Measurements from ENCODE around the gene MYO1A. TPM values are rescaled to one million over a fixed set of nuclear protein-coding genes. Genes with fewer than 3 reads are reported as not detected.
A peak's percentile ranks its signal among the peaks of the same experiment; 100 is the strongest.

Gene MYO1A
- total RNA-seq, 1 donor from 2014 or later, result 0.40 TPM

DNA sequence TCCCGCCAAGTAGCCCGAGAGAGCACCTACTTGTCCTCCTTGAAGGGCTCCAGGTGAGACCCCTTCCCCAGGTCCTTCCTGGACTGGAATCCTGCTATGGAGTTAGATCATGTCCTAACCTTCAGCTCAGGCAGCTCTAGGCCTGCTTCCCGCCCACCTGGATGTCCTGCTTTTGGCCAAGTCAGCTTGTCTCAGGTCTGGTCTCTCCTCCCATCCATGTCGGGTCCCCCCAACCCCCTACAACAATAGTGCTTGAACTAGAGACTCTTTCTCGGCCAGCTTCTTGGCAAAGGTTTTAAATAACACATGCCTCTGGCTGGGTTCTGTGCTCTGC is 42.6 kb upstream of the MYO1A start:
- DNase-seq (ENCODE audit: low read depth, low spot score), result no peak
- peak overlapping the region; percentile 91 for H3K4me3 Mint-ChIP-seq
- TF ChIP-seq, protein P1, sequence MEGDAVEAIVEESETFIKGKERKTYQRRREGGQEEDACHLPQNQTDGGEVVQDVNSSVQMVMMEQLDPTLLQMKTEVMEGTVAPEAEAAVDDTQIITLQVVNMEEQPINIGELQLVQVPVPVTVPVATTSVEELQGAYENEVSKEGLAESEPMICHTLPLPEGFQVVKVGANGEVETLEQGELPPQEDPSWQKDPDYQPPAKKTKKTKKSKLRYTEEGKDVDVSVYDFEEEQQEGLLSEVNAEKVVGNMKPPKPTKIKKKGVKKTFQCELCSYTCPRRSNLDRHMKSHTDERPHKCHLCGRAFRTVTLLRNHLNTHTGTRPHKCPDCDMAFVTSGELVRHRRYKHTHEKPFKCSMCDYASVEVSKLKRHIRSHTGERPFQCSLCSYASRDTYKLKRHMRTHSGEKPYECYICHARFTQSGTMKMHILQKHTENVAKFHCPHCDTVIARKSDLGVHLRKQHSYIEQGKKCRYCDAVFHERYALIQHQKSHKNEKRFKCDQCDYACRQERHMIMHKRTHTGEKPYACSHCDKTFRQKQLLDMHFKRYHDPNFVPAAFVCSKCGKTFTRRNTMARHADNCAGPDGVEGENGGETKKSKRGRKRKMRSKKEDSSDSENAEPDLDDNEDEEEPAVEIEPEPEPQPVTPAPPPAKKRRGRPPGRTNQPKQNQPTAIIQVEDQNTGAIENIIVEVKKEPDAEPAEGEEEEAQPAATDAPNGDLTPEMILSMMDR (conservative IDR thresholded peaks at IDR 0.05), result no peak
- peaks cover 66% of the 10 kb centered on the region for H3K4me1 Mint-ChIP-seq
- peaks cover 3% of the 10 kb centered on the region for H3K27me3 Mint-ChIP-seq (ENCODE audit: low read depth)
- H3K27ac Mint-ChIP-seq (ENCODE audit: unreplicated experiment), result peak overlapping the region; percentile 19
- H3K9me3 Mint-ChIP-seq, result no peaks in the 10 kb centered on the region
- peaks cover 8% of the 10 kb centered on the region for H3K36me3 Mint-ChIP-seq (ENCODE audit: low read depth)

DNA sequence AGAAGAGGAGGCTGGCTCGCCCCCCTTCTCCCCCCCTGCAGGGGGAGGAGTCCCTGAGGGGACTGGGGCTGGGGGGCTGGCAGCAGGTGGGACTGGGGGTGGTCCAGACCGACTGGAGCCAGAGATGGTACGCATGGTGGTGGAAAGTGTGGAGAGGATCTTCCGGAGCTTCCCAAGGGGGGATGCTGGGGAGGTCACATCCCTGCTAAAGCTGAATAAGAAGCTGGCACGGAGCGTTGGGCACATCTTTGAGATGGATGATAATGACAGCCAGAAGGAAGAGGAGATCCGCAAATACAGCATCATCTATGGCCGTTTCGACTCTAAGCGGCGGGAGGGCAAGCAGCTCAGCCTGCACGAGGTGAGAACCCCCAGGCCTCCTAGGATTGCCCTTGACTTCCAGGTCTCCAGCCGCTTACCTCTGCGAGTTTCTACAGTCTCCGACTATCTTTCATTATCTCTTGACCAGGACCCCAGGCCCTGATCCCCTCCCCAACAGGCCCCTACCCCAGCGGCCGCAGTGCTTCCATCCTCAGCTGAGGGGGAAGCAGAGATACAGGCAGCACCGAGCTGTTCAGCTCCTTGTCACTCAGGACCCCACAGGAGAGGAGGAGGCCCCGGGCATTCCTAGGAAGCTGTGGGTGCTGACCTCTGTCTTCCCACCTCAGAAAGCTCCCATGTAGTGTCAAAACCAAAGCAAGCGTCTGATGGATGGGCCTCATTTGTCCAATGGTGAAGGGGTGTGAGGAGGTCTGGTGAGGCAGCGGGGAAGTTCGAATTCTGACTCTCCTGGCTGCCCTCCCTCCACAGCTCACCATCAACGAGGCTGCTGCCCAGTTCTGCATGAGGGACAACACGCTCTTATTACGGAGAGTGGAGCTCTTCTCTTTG is 42.0 kb upstream of the MYO1A start:
- Mint-ChIP-seq H3K4me1 (peaks cover 62% of the 10 kb centered on the region), H3K27me3 (ENCODE audit: low read depth) (peaks cover 3% of the 10 kb centered on the region), H3K36me3 (ENCODE audit: low read depth) (peaks cover 8% of the 10 kb centered on the region), H3K4me3 (peak overlapping the region; percentile 91), H3K27ac (ENCODE audit: unreplicated experiment) (peak overlapping the region; percentile 57), H3K9me3 (no peaks in the 10 kb centered on the region)
- DNase-seq (ENCODE audit: low read depth, low spot score), result no peak
- TF ChIP-seq, protein P1 (conservative IDR thresholded peaks at IDR 0.05), result no peak

DNA sequence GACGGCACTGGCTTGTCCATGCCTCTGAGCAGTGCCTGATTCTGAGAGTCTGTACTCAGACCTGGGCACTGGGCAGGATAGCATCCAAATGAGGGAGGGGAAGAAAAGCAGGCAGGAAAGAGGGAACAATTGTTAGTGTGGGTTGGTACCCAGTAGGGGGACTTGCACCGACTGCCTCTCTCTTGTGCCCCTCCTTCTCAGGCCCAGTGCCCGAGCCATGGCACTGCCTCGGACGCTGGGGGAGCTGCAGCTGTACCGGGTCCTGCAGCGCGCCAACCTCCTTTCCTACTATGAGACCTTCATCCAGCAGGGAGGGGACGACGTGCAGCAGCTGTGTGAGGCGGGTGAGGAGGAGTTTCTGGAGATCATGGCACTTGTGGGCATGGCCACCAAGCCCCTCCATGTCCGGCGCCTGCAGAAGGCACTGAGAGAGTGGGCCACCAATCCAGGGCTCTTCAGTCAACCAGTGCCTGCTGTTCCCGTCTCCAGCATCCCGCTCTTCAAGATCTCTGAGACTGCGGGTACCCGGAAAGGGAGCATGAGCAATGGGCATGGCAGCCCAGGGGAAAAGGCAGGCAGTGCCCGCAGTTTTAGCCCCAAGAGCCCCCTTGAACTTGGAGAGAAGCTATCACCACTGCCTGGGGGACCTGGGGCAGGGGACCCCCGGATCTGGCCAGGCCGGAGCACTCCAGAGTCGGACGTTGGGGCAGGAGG is 41.2 kb upstream of the MYO1A start:
- no peak overlapping the region for H3K27ac Mint-ChIP-seq (ENCODE audit: unreplicated experiment)
- peak overlapping the region; percentile 98 for H3K4me3 Mint-ChIP-seq
- H3K27me3 Mint-ChIP-seq (ENCODE audit: low read depth), result peaks cover 3% of the 10 kb centered on the region
- peaks cover 67% of the 10 kb centered on the region for H3K4me1 Mint-ChIP-seq
- H3K36me3 Mint-ChIP-seq (ENCODE audit: low read depth), result peaks cover 8% of the 10 kb centered on the region
- DNase-seq (ENCODE audit: low read depth, low spot score), result no peak
- no peaks in the 10 kb centered on the region for H3K9me3 Mint-ChIP-seq
- TF ChIP-seq, protein P1 (conservative IDR thresholded peaks at IDR 0.05), result no peak

DNA sequence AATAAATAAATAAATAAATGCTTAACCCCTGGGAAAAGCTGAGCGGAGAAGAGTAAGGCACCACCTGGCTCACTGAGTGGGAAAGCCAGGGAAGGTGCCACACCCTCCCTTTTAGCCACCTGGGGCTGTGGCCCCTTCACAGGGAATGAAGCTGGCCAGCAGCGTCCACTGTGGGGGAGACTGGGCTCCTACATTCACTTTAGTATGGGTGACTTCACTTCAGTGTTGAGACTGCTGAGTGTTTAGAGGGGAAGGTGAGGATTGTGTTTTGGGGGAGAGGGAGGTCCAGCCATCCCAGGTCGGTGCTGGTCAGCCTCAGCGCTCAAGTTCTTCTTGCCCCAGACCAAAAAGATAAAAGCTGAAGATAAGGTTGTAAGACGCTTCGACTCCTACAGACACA is 40.6 kb upstream of the MYO1A start:
- H3K27me3 Mint-ChIP-seq (ENCODE audit: low read depth), result peaks cover 3% of the 10 kb centered on the region
- no peaks in the 10 kb centered on the region for H3K9me3 Mint-ChIP-seq
- peak overlapping the region; percentile 98 for H3K4me3 Mint-ChIP-seq
- TF ChIP-seq, protein P1 (conservative IDR thresholded peaks at IDR 0.05), result no peak
- peaks cover 8% of the 10 kb centered on the region for H3K36me3 Mint-ChIP-seq (ENCODE audit: low read depth)
- DNase-seq (ENCODE audit: low read depth, low spot score), result no peak
- H3K4me1 Mint-ChIP-seq, result peaks cover 73% of the 10 kb centered on the region
- no peak overlapping the region for H3K27ac Mint-ChIP-seq (ENCODE audit: unreplicated experiment)

DNA sequence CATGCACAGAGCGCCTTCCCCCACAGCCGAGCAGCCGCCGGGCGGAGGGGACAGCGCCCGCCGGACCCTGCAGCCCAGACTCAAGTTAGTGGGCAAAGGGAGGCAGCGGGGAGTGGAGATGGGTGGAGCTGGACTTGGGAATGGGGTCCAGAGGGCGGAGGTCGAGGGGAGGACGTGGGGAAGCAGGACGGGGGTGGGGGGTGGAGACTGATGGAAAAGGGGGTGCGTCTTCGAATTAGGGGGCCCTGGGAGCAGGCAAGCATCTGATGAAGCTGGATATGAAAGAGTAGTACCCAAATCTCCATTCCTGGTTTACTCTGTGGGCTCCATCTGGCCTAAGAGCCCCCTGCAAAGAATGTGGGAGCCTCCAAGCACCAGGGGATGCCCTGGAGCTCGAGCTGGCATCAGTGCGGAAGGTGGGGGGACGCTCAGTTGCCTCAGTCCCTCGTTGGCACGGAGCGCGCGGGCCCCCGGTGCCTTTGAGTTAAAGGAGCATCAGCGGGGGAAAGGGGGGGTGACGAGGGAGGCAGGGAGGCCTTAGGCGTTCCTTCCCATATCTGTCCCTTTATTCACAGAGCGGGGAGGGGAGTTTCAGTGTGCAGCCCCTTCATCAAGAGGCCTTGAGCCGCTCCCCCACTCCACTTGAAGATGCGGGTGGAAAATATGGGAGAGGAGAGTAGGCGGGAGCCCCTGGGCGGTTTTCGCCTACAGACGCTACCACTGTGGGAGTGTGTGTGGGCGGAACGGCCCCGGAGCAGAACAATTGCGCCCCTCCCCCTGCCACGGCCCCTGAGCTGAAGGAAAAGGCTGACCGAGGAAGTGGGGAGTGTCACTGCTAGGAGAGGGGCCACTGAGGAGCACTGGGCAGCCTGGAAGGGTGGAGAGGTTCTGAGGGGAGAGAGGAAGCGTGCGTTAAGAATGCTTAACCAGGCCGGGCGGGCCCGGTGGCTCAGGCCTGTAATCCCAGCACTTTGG is 39.6 kb upstream of the MYO1A start:
- DNase-seq (ENCODE audit: low read depth, low spot score), result peak; percentile 67
- H3K9me3 Mint-ChIP-seq, result no peaks in the 10 kb centered on the region
- peaks cover 77% of the 10 kb centered on the region for H3K4me1 Mint-ChIP-seq
- peaks cover 8% of the 10 kb centered on the region for H3K36me3 Mint-ChIP-seq (ENCODE audit: low read depth)
- TF ChIP-seq, protein P1 (conservative IDR thresholded peaks at IDR 0.05), result no peak
- peak overlapping the region; percentile 98 for H3K27ac Mint-ChIP-seq (ENCODE audit: unreplicated experiment)
- H3K4me3 Mint-ChIP-seq, result peak overlapping the region; percentile 98
- peaks cover 3% of the 10 kb centered on the region for H3K27me3 Mint-ChIP-seq (ENCODE audit: low read depth)

Measured in neural crest cell (in vitro differentiated cells).